ENCODE results near the gene CLCA4.
"Not testable (repeated sequence)": the region's sequence is repeated elsewhere in the genome, so short reads cannot be mapped to it uniquely, and the experiment has no call there.

CLCA4 gene

GRCh38 chr1:86530211-86530845 is 16.6 kb upstream of the CLCA4 start:
- no peak for DNase-seq (ENCODE audit: low spot score)

- DNase-seq (ENCODE audit: low spot score), result no peak
These were observed 8.8 kb upstream of the CLCA4 start for GRCh38 chr1:86537928-86538695.

- no peak for DNase-seq (ENCODE audit: low spot score)
These were observed 8.1 kb upstream of the CLCA4 start for GRCh38 chr1:86538775-86539174.

- no peak for DNase-seq (ENCODE audit: low spot score)
These were observed 5.0 kb upstream of the CLCA4 start for GRCh38 chr1:86541859-86542258.

GRCh38 chr1:86542631-86543030 is 4.2 kb upstream of the CLCA4 start:
- DNase-seq (ENCODE audit: low spot score), result no peak

- no peak for DNase-seq (ENCODE audit: low spot score)
These were observed 2.0 kb downstream of the CLCA4 start for GRCh38 chr1:86548839-86549238.

- DNase-seq (ENCODE audit: low spot score), result no peak
These were observed 4.4 kb downstream of the CLCA4 start for GRCh38 chr1:86551305-86551704.

- no peak for DNase-seq (ENCODE audit: low spot score)
These were observed 5.5 kb downstream of the CLCA4 start for GRCh38 chr1:86552376-86552775.

GRCh38 chr1:86557739-86558138 is 10.9 kb downstream of the CLCA4 start:
- no peak for DNase-seq (ENCODE audit: low spot score)

GRCh38 chr1:86563849-86564248 is 17.0 kb downstream of the CLCA4 start:
- no peak for DNase-seq (ENCODE audit: low spot score)

- DNase-seq (ENCODE audit: low spot score), result no peak
These were observed 20.5 kb downstream of the CLCA4 start for GRCh38 chr1:86567341-86567740.

GRCh38 chr1:86567878-86568277 is 21.0 kb downstream of the CLCA4 start:
- DNase-seq (ENCODE audit: low spot score), result no peak

- DNase-seq (ENCODE audit: low spot score), result no peak
These were observed 27.0 kb downstream of the CLCA4 start for GRCh38 chr1:86573763-86574484.

- no peak for DNase-seq (ENCODE audit: low spot score)
These were observed 34.4 kb downstream of the CLCA4 start for GRCh38 chr1:86581231-86581630.

GRCh38 chr1:86582161-86582560 is 35.3 kb downstream of the CLCA4 start:
- no peak for DNase-seq (ENCODE audit: low spot score)

GRCh38 chr1:86583032-86583431 is 36.2 kb downstream of the CLCA4 start:
- DNase-seq (ENCODE audit: low spot score), result no peak

GRCh38 chr1:86583593-86583992 is 36.7 kb downstream of the CLCA4 start:
- no peak for DNase-seq (ENCODE audit: low spot score)

GRCh38 chr1:86594284-86594770 is 47.4 kb downstream of the CLCA4 start:
- DNase-seq (ENCODE audit: low spot score), result no peak

- DNase-seq (ENCODE audit: low spot score), result no peak
These were observed 49.3 kb downstream of the CLCA4 start for GRCh38 chr1:86596224-86596623.

- DNase-seq (ENCODE audit: low spot score), result no peak
These were observed 49.9 kb downstream of the CLCA4 start for GRCh38 chr1:86596741-86597290.

GRCh38 chr1:86606080-86606479 is 59.2 kb downstream of the CLCA4 start:
- DNase-seq (ENCODE audit: low spot score), result not testable (repeated sequence)

- DNase-seq (ENCODE audit: low spot score), result no peak
These were observed 69.6 kb downstream of the CLCA4 start for GRCh38 chr1:86616433-86616832.

- DNase-seq (ENCODE audit: low spot score), result no peak
These were observed 70.0 kb downstream of the CLCA4 start for GRCh38 chr1:86616871-86617270.
